HepG2 (cell line): Measurements from ENCODE around the gene CPNE1. TPM values are rescaled to one million over a fixed set of nuclear protein-coding genes. Genes with fewer than 3 reads are reported as not detected.

Experiments used
- BATF2 ChIP-seq: sonication (generic); formaldehyde crosslinking; IDR thresholded peaks from 2 replicates; pipeline ENCODE4 v1.8.0; 2022; ENCODE audit warnings: mild to moderate bottlenecking, missing genetic modification reagents, moderate library complexity
- ERF ChIP-seq: IDR thresholded peaks from 2 replicates; pipeline ENCODE4 v1.6.1; 2018; ENCODE audit warnings: missing biosample characterization, missing genetic modification reagents
- GPBP1L1 ChIP-seq: sonication (generic); formaldehyde crosslinking; IDR thresholded peaks from 2 replicates; pipeline ENCODE4 v1.5.0; 2020; ENCODE audit warnings: mild to moderate bottlenecking, missing genetic modification reagents
- MTA1 ChIP-seq: sonication (generic); formaldehyde crosslinking; IDR thresholded peaks from 2 replicates; pipeline ENCODE4 v1.4.0; 2020; ENCODE audit warnings: missing genetic modification reagents, mild to moderate bottlenecking, borderline replicate concordance
- RBM22 ChIP-seq: fragments of 200-400 bp; formaldehyde crosslinking; optimal IDR thresholded peaks from 2 replicates; pipeline ENCODE3; 2017; ENCODE audit warnings: mild to moderate bottlenecking, low read length, moderate library complexity
- ZBED4 ChIP-seq: sonication (generic); formaldehyde crosslinking; IDR thresholded peaks from 2 replicates; pipeline ENCODE4 v1.4.0; 2020; ENCODE audit warnings: missing genetic modification reagents, borderline replicate concordance
- ZNF513 ChIP-seq: sonication (generic); formaldehyde crosslinking; conservative IDR thresholded peaks from 2 replicates; pipeline ENCODE4 v1.5.0; 2020; ENCODE audit warnings: missing genetic modification reagents
- ZNF737 ChIP-seq: sonication (generic); formaldehyde crosslinking; IDR thresholded peaks from 2 replicates; pipeline ENCODE4 v1.5.0; 2020; ENCODE audit warnings: missing genetic modification reagents, mild to moderate bottlenecking, borderline replicate concordance
- polyA plus RNA-seq, 8 experiments: library from polyadenylated mRNA; depleted of rRNA in 3 of 8; stranded (reverse) in 7 of 8; unstranded in 1 of 8; fragments of >200 nt; fragmentation: Illumina TruSeq in 4 of 8; extraction: Trizol in 4 of 8; gene quantifications; 2 replicates each; pipeline versions ENCODE4 v1.2.1 to v1.2.3, GENCODE V29; 2011 to 2016; ENCODE audit warnings: low read depth in 4 of 8, missing spikeins in 1 of 8, mixed read lengths in 1 of 8; ENCODE audit not compliant: insufficient read depth in 1 of 8
- total RNA-seq, 5 experiments: library from RNA; depleted of rRNA; stranded (reverse); fragments of >200 nt; fragmentation: Illumina TruSeq; extraction: Trizol; gene quantifications; 2 replicates each; pipeline ENCODE4 v1.2.3, GENCODE V29; 2016; ENCODE audit warnings: low read depth in 1 of 5

CPNE1 gene
- total and polyA plus RNA-seq, 2 of the 13 experiments (the other 11 are each of a cell fraction or from before 2014, with no cell fraction given), result 408 to 431 TPM

GRCh38 chr20:35627121-35627520, 37.6 kb downstream of the CPNE1 start (continued):
- TF ChIP-seq GPBP1L1 (no peak), BATF2 (CRISPR knock-in tag) (no peak), ERF (no peak), MTA1 (CRISPR knock-in tag) (0 out of 2 replicates have a peak, but pooled peaks have one; percentile 4), RBM22 (peak; percentile 60), ZBED4 (no peak), ZNF513 (no peak), ZNF737 (CRISPR knock-in tag) (no peak)
